Stimulated activated CD4-positive, alpha-beta T cell treated with anti-CD3 and anti-CD28 coated beads, TNF-alpha, amount 100 ng/mL, for 1 hour (primary cell): ENCODE measurements around the gene MOGAT2.
"Not testable (repeated sequence)": the region's sequence is repeated elsewhere in the genome, so short reads cannot be mapped to it uniquely, and the experiment has no call there.

Experiments used
- DNase-seq, 3 donors: peaks; one replicate each; pipeline ENCODE4 v3.0.0-alpha.2; 2020; ENCODE audit warnings: low read depth in 3 of 3, low spot score in 1 of 3

MOGAT2 gene

GRCh38 chr11:75754933-75755332 lies 37.3 kb downstream of the MOGAT2 start:
- not testable (repeated sequence) for DNase-seq

- no peak for DNase-seq
Measured at GRCh38 chr11:75757651-75758050, 40.0 kb downstream of the MOGAT2 start.

DNA sequence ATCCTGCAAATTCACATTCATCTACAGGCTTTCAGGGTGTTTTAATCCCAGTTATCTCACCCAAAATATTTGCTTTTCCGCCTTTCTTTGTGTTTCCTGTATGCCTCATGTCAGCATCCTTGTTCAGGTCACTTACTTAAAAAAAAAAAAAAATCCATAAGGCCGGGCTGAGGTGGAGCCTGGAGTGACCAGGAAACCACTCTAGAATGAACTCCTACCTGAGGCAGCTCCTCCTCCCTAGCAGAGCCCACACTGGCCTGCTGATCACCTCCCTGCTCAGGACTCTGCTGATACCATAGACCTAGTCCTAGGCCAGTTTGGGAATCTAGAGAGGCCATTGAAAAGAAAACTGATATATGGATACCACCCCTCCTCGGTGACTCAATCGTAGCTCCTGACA lies 42.2 kb downstream of the MOGAT2 start:
- no peak for DNase-seq

GRCh38 chr11:75760243-75760642 lies 42.6 kb downstream of the MOGAT2 start:
- DNase-seq: no peak

GRCh38 chr11:75760710-75761493 lies 43.3 kb downstream of the MOGAT2 start:
- no peak for DNase-seq

DNA sequence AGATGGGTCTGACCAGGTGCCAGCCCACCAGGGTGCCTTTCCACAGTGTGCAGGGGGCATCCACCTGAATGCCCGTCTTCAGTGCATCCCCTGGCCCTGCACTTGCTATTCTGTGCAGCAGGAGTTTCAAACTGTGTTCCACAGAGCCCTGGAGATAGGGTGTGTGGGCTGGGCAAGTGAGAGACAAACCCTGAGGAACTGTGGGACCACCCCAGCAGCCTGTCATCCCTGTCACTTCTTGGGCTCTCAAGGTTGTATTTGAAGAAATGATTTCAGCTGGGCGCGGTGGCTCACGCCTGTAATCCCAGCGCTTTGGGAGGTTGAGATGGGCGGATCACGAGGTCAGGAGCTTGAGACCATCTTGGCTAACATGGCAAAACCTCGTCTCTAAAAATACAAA lies 44.5 kb downstream of the MOGAT2 start:
- no peak for DNase-seq

GRCh38 chr11:75762885-75763284 lies 45.2 kb downstream of the MOGAT2 start:
- no peak for DNase-seq

GRCh38 chr11:75763846-75764245 lies 46.2 kb downstream of the MOGAT2 start:
- DNase-seq: no peak

GRCh38 chr11:75765116-75765515 lies 47.5 kb downstream of the MOGAT2 start:
- DNase-seq: no peak

DNA sequence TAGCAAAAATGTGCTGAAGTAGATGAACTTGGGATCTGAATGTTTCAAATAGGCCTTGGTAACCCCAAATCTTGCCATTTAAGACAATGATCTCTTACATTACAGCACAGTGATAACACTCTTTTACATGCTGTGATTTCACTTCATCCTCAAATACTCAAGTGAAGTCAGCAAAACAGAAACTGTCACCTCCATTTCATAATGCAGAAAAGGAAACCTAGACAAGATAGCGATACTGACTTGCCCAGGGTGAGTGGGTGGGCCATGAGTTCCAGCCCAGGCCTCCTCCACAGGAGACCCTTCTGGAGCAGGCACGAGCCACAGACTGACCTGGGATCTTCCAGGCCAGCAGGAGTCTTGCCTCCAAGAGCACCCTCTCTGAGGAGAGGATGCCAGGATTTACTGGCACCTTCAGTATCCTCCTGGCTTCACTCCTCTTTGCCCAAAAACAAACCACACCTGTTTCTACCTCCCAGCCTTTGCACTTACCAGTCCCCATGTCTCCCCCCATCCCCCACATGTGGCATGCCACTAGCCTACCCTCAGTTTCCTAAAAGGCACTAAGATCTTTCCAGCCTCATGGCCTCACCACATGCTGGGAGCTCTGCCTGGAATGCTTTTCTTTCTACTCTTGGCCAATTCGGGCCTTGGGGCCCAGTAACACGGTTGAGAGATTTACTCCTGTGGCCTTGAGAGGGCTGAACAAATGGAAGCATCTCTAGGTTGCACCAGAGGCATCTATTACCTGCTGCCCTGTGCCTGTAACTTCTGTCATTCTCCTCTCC lies 49.0 kb downstream of the MOGAT2 start:
- DNase-seq: no peak

DNA sequence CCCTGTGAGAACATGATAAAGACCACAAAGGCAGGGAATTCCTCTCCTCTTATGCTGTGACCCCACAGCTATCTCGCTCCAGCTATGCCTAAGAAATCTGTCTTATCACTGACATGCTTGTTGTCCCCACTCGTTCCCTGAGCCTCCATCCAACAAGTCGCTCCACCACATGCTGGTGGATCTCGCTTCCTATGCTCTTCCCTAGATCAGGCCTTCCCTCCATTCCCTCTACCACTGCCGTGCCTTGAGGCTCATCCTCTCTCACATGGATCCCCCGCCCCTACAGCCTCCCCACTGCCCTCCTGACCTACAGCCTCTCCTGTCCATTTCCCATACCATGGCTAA lies 49.6 kb downstream of the MOGAT2 start:
- no peak for DNase-seq

DNA sequence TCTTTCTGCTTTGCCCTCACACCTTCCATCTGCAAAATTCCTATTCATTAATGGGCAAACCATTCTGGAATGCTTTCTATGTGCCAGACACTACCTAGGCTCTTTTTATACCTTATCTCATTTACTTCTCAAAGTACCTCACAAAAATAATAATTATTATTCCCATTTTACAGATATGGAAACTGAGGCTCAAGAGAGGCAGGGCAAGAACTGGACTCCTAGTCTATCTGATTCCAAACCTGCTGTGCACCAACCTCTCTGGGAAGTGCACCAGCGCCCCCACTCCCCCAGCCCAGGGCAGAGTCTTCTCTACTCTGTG lies 50.1 kb downstream of the MOGAT2 start:
- no peak for DNase-seq

- DNase-seq: peak; percentile 27 to 59 (median 35)
Measured at GRCh38 chr11:75768112-75768908, 50.7 kb downstream of the MOGAT2 start, which contains the start of gene DGAT2. DGAT2 (plus strand) TSS chr11:75768778; CDS start chr11:75768992, 214 bp downstream.

DNA sequence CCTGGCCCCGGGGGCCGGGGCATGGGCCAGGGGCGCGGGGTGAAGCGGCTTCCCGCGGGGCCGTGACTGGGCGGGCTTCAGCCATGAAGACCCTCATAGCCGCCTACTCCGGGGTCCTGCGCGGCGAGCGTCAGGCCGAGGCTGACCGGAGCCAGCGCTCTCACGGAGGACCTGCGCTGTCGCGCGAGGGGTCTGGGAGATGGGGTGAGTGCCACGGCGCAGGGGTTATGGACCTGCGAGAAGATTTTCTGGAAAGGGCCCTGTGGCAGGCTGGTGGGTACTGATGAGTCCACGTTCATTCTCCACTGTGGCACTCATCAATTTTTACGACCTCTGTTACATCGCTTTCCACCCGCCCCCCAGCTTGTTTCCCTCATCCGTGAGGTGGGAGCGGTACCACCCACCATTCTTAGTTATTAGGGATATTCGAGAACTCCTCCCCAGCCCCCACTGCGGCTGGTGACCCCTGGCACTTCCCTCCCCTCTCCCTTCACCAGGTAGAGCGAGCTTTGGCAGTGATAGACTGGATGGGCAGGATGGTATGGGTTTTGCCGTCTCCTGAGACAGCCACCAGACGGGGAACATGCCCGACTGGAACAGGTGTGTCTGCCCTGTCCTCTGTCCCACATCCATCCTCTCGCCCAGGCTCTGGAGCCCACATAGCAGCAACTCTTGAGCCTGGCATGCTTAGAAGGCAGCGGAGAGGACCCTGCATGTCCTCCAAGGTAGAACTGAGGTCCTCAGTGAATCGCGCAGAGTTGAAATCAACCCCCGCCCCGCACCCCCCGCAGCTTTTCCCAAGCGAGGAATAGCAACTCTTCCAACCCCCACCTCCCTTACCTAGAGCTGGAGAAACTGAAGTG lies 51.5 kb downstream of the MOGAT2 start:
- DNase-seq: peak in 1 of 3 donors; percentile 4

GRCh38 chr11:75770102-75770501 lies 52.5 kb downstream of the MOGAT2 start:
- no peak for DNase-seq

GRCh38 chr11:75771646-75772410 lies 54.2 kb downstream of the MOGAT2 start:
- no peak for DNase-seq

GRCh38 chr11:75773595-75774353 lies 56.1 kb downstream of the MOGAT2 start:
- DNase-seq: no peak

GRCh38 chr11:75775056-75775455 lies 57.4 kb downstream of the MOGAT2 start:
- no peak for DNase-seq

GRCh38 chr11:75776546-75776945 lies 58.9 kb downstream of the MOGAT2 start:
- no peak for DNase-seq
